ENCODE measurements around the gene TEX12. TPM values are rescaled to one million over a fixed set of nuclear protein-coding genes. Genes with fewer than 3 reads are reported as not detected.
A peak's percentile ranks its signal among the peaks of the same experiment; 100 is the strongest.

Gene TEX12
- total and polyA plus RNA-seq, 8 donors = 0.24 to 0.40 (median 0.38) TPM; not detected in 4

- no peak for TF ChIP-seq CTCF (IDR thresholded peaks at IDR 0.05)
Measured at GRCh38 chr11:112175599-112175952, 8.4 kb downstream of the TEX12 start.

GRCh38 chr11:112176077-112176476, 8.9 kb downstream of the TEX12 start:
- intact Hi-C loops (cut with DNase I) = no loop called here
- H3K9me3 ChIP-seq = no peaks in the 10 kb centered on the region
- ATAC-seq = no peak
- peaks cover 0 to 13% of the 10 kb centered on the region in 2 donors for H3K4me1 ChIP-seq
- H3K36me3 ChIP-seq = no peaks in the 10 kb centered on the region
- peak in 2 of 4 donors; percentile 9 to 16 for DNase-seq
- H3K27ac ChIP-seq = no peak overlapping the region
- H3K4me3 ChIP-seq = no peak overlapping the region
- no peaks in the 10 kb centered on the region for H3K27me3 ChIP-seq
- TF ChIP-seq CTCF (IDR thresholded peaks at IDR 0.05) = no peak

More at GRCh38 chr11:112175599-112175952, 8.4 kb downstream of the TEX12 start:
- ATAC-seq = peak; percentile 3
- H3K4me1 ChIP-seq = peaks cover 0 to 13% of the 10 kb centered on the region in 2 donors
- no peak for DNase-seq
- peak overlapping the region; percentile 35 to 37 for H3K27ac ChIP-seq
- intact Hi-C loops (cut with DNase I) = no loop called here
- H3K27me3 ChIP-seq = no peaks in the 10 kb centered on the region
- H3K9me3 ChIP-seq = no peaks in the 10 kb centered on the region
- peak overlapping the region in 1 of 2 donors; percentile 27 for H3K4me3 ChIP-seq
- H3K36me3 ChIP-seq = no peaks in the 10 kb centered on the region

GRCh38 chr11:112177589-112177988, 10.4 kb downstream of the TEX12 start:
- intact Hi-C loops (cut with DNase I) = no loop called here
- H3K27ac ChIP-seq = no peak overlapping the region
- TF ChIP-seq CTCF (IDR thresholded peaks at IDR 0.05) = no peak
- H3K27me3 ChIP-seq = no peaks in the 10 kb centered on the region
- no peaks in the 10 kb centered on the region for H3K9me3 ChIP-seq
- DNase-seq (no peak), ATAC-seq (peak; percentile 57)
- H3K4me3 ChIP-seq = no peak overlapping the region
- no peaks in the 10 kb centered on the region for H3K36me3 ChIP-seq
- peaks cover 0 to 13% of the 10 kb centered on the region in 2 donors for H3K4me1 ChIP-seq

GRCh38 chr11:112178428-112178827, 11.3 kb downstream of the TEX12 start:
- Histone ChIP-seq H3K27ac (no peak overlapping the region), H3K36me3 (no peaks in the 10 kb centered on the region), H3K27me3 (no peaks in the 10 kb centered on the region), H3K4me1 (peaks cover 0 to 7% of the 10 kb centered on the region in 2 donors), H3K9me3 (no peaks in the 10 kb centered on the region), H3K4me3 (no peak overlapping the region)
- ATAC-seq (no peak), DNase-seq (no peak)
- intact Hi-C loops (cut with DNase I) = no loop called here
- TF ChIP-seq CTCF (IDR thresholded peaks at IDR 0.05) = no peak

GRCh38 chr11:112178936-112179335, 11.8 kb downstream of the TEX12 start:
- intact Hi-C loops (cut with DNase I) = no loop called here
- Histone ChIP-seq H3K4me3 (no peak overlapping the region), H3K27me3 (no peaks in the 10 kb centered on the region), H3K9me3 (no peaks in the 10 kb centered on the region), H3K27ac (no peak overlapping the region), H3K4me1 (peaks cover 0 to 7% of the 10 kb centered on the region in 2 donors), H3K36me3 (no peaks in the 10 kb centered on the region)
- no peak for TF ChIP-seq CTCF (IDR thresholded peaks at IDR 0.05)
- DNase-seq (no peak), ATAC-seq (no peak)
